ENCODE measurements around the gene OTUD7B. TPM values are rescaled to one million over a fixed set of nuclear protein-coding genes. Genes with fewer than 3 reads are reported as not detected.

Gene OTUD7B
- total RNA-seq, 1 experiment from 2014 or later: 19.0 TPM

- H3K9me3 ChIP-seq (ENCODE audit: low read depth, low read length, poor library complexity, severe bottlenecking): no peaks in the 10 kb centered on the region
- no TSS peak for BruUV-seq (replicated peaks)
- POLR2A ChIA-PET (ENCODE audit: low non-redundant PET): no interaction called here
- H3K27ac ChIP-seq (ENCODE audit: low read depth, low read length, poor library complexity, severe bottlenecking): no peak overlapping the region
- DNase-seq (ENCODE audit: low spot score): no peak
- CTCF ChIA-PET: no interaction called here
- no peak for TF ChIP-seq EZH2 (IDR thresholded peaks at IDR 0.05; ENCODE audit: borderline replicate concordance, low read depth, low read length, poor library complexity, severe bottlenecking)
- TF ChIP-seq, protein P1, sequence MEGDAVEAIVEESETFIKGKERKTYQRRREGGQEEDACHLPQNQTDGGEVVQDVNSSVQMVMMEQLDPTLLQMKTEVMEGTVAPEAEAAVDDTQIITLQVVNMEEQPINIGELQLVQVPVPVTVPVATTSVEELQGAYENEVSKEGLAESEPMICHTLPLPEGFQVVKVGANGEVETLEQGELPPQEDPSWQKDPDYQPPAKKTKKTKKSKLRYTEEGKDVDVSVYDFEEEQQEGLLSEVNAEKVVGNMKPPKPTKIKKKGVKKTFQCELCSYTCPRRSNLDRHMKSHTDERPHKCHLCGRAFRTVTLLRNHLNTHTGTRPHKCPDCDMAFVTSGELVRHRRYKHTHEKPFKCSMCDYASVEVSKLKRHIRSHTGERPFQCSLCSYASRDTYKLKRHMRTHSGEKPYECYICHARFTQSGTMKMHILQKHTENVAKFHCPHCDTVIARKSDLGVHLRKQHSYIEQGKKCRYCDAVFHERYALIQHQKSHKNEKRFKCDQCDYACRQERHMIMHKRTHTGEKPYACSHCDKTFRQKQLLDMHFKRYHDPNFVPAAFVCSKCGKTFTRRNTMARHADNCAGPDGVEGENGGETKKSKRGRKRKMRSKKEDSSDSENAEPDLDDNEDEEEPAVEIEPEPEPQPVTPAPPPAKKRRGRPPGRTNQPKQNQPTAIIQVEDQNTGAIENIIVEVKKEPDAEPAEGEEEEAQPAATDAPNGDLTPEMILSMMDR (conservative IDR thresholded peaks at IDR 0.05; ENCODE audit: low read depth, low read length): no peak
- no peaks in the 10 kb centered on the region for H3K27me3 ChIP-seq (replicated peaks; ENCODE audit: insufficient read depth, low read depth, low read length, poor library complexity)
- peaks cover 16% of the 10 kb centered on the region for H3K4me1 ChIP-seq (ENCODE audit: insufficient read depth, low read length, poor library complexity, severe bottlenecking)
- no peaks in the 10 kb centered on the region for H3K36me3 ChIP-seq (ENCODE audit: insufficient read depth, low read length, poor library complexity, severe bottlenecking)
- intact Hi-C loops (cut with micrococcal nuclease; ENCODE audit: unreplicated experiment): no loop called here
- no peak overlapping the region for H3K4me3 ChIP-seq (ENCODE audit: low read depth, low read length, poor library complexity, severe bottlenecking)
Measured at GRCh38 chr1:150006881-150007421, 3.6 kb downstream of the OTUD7B start.

GRCh38 chr1:150005606-150006005 lies 4.9 kb downstream of the OTUD7B start:
- TF ChIP-seq, protein P1 (conservative IDR thresholded peaks at IDR 0.05; ENCODE audit: low read depth, low read length): no peak
- TF ChIP-seq EZH2 (IDR thresholded peaks at IDR 0.05; ENCODE audit: borderline replicate concordance, low read depth, low read length, poor library complexity, severe bottlenecking): no peak
- H3K27ac ChIP-seq (ENCODE audit: low read depth, low read length, poor library complexity, severe bottlenecking): no peak overlapping the region
- ChIA-PET CTCF (no interaction called here), POLR2A (ENCODE audit: low non-redundant PET) (no interaction called here)
- no peaks in the 10 kb centered on the region for H3K36me3 ChIP-seq (ENCODE audit: insufficient read depth, low read length, poor library complexity, severe bottlenecking)
- intact Hi-C loops (cut with micrococcal nuclease; ENCODE audit: unreplicated experiment): no loop called here
- no peak for DNase-seq (ENCODE audit: low spot score)
- H3K9me3 ChIP-seq (ENCODE audit: low read depth, low read length, poor library complexity, severe bottlenecking): no peaks in the 10 kb centered on the region
- no peaks in the 10 kb centered on the region for H3K27me3 ChIP-seq (replicated peaks; ENCODE audit: insufficient read depth, low read depth, low read length, poor library complexity)
- BruUV-seq (replicated peaks): no TSS peak
- peaks cover 11% of the 10 kb centered on the region for H3K4me1 ChIP-seq (ENCODE audit: insufficient read depth, low read length, poor library complexity, severe bottlenecking)
- H3K4me3 ChIP-seq (ENCODE audit: low read depth, low read length, poor library complexity, severe bottlenecking): no peak overlapping the region

- no TSS peak for BruUV-seq (replicated peaks)
- CTCF ChIA-PET: no interaction called here
- Histone ChIP-seq H3K36me3 (ENCODE audit: insufficient read depth, low read length, poor library complexity, severe bottlenecking) (peaks cover 6% of the 10 kb centered on the region), H3K27ac (ENCODE audit: low read depth, low read length, poor library complexity, severe bottlenecking) (no peak overlapping the region), H3K9me3 (ENCODE audit: low read depth, low read length, poor library complexity, severe bottlenecking) (no peaks in the 10 kb centered on the region), H3K27me3 (replicated peaks; ENCODE audit: insufficient read depth, low read depth, low read length, poor library complexity) (no peaks in the 10 kb centered on the region), H3K4me1 (ENCODE audit: insufficient read depth, low read length, poor library complexity, severe bottlenecking) (peaks cover 7% of the 10 kb centered on the region), H3K4me3 (ENCODE audit: low read depth, low read length, poor library complexity, severe bottlenecking) (no peak overlapping the region)
- no peak for TF ChIP-seq EZH2 (IDR thresholded peaks at IDR 0.05; ENCODE audit: borderline replicate concordance, low read depth, low read length, poor library complexity, severe bottlenecking)
- TF ChIP-seq, protein P1 (conservative IDR thresholded peaks at IDR 0.05; ENCODE audit: low read depth, low read length): no peak
- intact Hi-C loops (cut with micrococcal nuclease; ENCODE audit: unreplicated experiment): no loop called here
- POLR2A ChIA-PET (ENCODE audit: low non-redundant PET): no interaction called here
- no peak for DNase-seq (ENCODE audit: low spot score)
Measured at GRCh38 chr1:150003801-150004200, 6.7 kb downstream of the OTUD7B start.
